Osteoblast (primary cell): ENCODE results near the gene CA7. TPM values are rescaled to one million over a fixed set of nuclear protein-coding genes. Genes with fewer than 3 reads are reported as not detected.

Experiments
- DNase-seq: peaks from one replicate; pipeline ENCODE4 v3.0.0; 2011; ENCODE audit warnings: low spot score, mixed read lengths; ENCODE audit not compliant: insufficient read length; ENCODE audit errors: missing footprints
- H2AFZ ChIP-seq: 2 replicates; pipeline ENCODE4 v1.6.0; 2011; ENCODE audit warnings: mild to moderate bottlenecking, low read length
- H3K27ac ChIP-seq: 2 replicates; pipeline ENCODE4 v1.5.1; 2011; ENCODE audit warnings: mild to moderate bottlenecking, low read depth, low read length, moderate library complexity
- H3K27me3 ChIP-seq: 2 replicates; pipeline ENCODE4 v1.6.0; 2012; ENCODE audit warnings: mild to moderate bottlenecking, control low read depth, inconsistent platforms, low read length, moderate library complexity; ENCODE audit not compliant: insufficient read depth
- H3K36me3 ChIP-seq: 2 replicates; pipeline ENCODE4 v1.5.1; 2011; ENCODE audit warnings: mild to moderate bottlenecking, low read length, control low read depth, moderate library complexity; ENCODE audit not compliant: insufficient read depth
- H3K4me1 ChIP-seq: 2 replicates; pipeline ENCODE4 v1.5.1; 2011; ENCODE audit warnings: mild to moderate bottlenecking, low read length, control low read depth, moderate library complexity; ENCODE audit not compliant: insufficient read depth
- H3K4me2 ChIP-seq: 2 replicates; pipeline ENCODE4 v1.6.0; 2011; ENCODE audit warnings: mild to moderate bottlenecking, low read length; ENCODE audit not compliant: insufficient read depth
- H3K4me3 ChIP-seq: fragments of 200-600 bp; sonication (generic); 3 replicates; pipeline ENCODE4 v1.5.1; 2012; ENCODE audit warnings: mild to moderate bottlenecking, low read length, inconsistent platforms; ENCODE audit not compliant: insufficient read depth
- H3K79me2 ChIP-seq: 2 replicates; pipeline ENCODE4 v1.6.0; 2012; ENCODE audit warnings: mild to moderate bottlenecking, low read length, control low read depth, inconsistent platforms; ENCODE audit not compliant: insufficient read depth
- H3K9me3 ChIP-seq: 2 replicates; pipeline ENCODE4 v1.5.1; 2011; ENCODE audit warnings: low read depth, low read length, control low read depth
- H4K20me1 ChIP-seq: 2 replicates; pipeline ENCODE4 v1.6.0; 2012; ENCODE audit warnings: mild to moderate bottlenecking, low read length, control low read depth; ENCODE audit not compliant: insufficient read depth
- total RNA-seq: library from RNA; depleted of rRNA; stranded (reverse); fragments of >200 nt; gene quantifications from 2 replicates; pipeline ENCODE4 v1.2.3, GENCODE V29; 2012
- TF ChIP-seq, protein P1 (sequence below): IDR thresholded peaks from 2 replicates; pipeline ENCODE4 v1.5.1; 2011; ENCODE audit warnings: mild to moderate bottlenecking, low read depth, low read length, moderate library complexity; ENCODE audit errors: extremely low read depth

CA7 gene
- total RNA-seq, 1 donor: not detected

DNA sequence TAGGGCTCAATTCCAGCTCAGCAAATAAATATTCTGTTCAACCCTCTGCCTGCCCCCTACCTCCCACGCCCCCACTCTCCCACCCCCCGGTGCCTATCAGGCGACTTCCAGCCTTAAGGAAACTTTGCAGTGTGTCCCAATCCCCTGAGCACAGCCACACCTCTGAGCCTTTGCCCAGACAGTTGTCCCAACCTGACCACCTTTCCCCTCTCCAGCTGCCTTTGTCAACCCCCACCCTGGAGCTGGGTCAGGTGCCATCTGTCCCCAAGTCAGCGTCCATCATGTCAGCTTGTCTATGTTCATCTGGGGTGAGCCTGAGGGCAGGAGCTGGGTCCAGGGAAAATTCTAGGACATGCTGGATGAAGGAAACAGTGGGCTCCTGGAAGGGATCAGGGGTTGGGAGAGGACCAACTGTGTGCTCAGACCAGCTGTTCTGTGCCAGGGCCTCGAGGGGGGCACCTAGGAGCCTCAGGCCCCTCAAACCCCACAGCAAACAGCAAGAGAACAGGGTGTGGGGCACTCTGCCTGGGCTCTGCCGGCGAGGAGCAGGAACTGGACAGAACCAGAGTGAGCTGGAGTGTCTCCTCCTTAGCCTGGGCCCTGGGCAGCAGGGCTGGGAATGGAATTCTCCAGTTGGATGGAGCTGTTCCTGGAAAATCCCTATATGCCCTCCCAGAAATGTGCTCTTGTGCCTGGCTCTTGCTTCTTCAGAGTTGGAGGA lies 56.7 kb downstream of the CA7 start:
- Histone ChIP-seq H3K36me3 (no peaks in the 10 kb centered on the region), H3K79me2 (no peaks in the 10 kb centered on the region), H3K4me1 (peaks cover 35% of the 10 kb centered on the region), H4K20me1 (no peaks in the 10 kb centered on the region), H3K4me3 (no peak overlapping the region), H2AFZ (peak overlapping the region; percentile 58), H3K9me3 (no peaks in the 10 kb centered on the region), H3K27ac (no peak overlapping the region), H3K4me2 (peak overlapping the region; percentile 40), H3K27me3 (no peaks in the 10 kb centered on the region)
- TF ChIP-seq, protein P1, sequence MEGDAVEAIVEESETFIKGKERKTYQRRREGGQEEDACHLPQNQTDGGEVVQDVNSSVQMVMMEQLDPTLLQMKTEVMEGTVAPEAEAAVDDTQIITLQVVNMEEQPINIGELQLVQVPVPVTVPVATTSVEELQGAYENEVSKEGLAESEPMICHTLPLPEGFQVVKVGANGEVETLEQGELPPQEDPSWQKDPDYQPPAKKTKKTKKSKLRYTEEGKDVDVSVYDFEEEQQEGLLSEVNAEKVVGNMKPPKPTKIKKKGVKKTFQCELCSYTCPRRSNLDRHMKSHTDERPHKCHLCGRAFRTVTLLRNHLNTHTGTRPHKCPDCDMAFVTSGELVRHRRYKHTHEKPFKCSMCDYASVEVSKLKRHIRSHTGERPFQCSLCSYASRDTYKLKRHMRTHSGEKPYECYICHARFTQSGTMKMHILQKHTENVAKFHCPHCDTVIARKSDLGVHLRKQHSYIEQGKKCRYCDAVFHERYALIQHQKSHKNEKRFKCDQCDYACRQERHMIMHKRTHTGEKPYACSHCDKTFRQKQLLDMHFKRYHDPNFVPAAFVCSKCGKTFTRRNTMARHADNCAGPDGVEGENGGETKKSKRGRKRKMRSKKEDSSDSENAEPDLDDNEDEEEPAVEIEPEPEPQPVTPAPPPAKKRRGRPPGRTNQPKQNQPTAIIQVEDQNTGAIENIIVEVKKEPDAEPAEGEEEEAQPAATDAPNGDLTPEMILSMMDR: no peak
- peak; percentile 65 for DNase-seq

DNA sequence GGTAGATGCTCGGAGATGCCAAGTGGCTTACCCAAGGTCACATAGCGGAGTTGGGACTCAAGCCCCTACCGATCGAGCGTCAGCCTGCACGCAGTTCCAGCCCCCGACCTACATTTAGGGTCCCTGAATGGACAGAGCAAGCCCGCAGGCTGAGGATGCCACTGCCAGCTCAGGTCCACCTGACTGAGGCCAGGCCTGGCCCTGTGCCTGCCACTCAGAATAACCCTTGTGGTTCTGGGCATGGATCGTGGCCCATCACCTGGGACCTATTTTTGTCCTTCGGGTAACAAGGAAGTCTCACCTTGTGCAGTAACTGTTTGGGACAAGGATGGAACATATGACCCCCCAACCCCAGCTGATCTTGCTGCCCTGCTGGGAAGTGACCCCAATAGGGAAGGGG lies 57.4 kb downstream of the CA7 start:
- Histone ChIP-seq H3K4me2 (no peak overlapping the region), H3K36me3 (no peaks in the 10 kb centered on the region), H3K27me3 (no peaks in the 10 kb centered on the region), H2AFZ (no peak overlapping the region), H3K4me1 (peaks cover 35% of the 10 kb centered on the region), H3K4me3 (no peak overlapping the region), H3K27ac (no peak overlapping the region), H3K79me2 (no peaks in the 10 kb centered on the region), H3K9me3 (no peaks in the 10 kb centered on the region), H4K20me1 (no peaks in the 10 kb centered on the region)
- peak; percentile 52 for DNase-seq
- TF ChIP-seq, protein P1: no peak

DNA sequence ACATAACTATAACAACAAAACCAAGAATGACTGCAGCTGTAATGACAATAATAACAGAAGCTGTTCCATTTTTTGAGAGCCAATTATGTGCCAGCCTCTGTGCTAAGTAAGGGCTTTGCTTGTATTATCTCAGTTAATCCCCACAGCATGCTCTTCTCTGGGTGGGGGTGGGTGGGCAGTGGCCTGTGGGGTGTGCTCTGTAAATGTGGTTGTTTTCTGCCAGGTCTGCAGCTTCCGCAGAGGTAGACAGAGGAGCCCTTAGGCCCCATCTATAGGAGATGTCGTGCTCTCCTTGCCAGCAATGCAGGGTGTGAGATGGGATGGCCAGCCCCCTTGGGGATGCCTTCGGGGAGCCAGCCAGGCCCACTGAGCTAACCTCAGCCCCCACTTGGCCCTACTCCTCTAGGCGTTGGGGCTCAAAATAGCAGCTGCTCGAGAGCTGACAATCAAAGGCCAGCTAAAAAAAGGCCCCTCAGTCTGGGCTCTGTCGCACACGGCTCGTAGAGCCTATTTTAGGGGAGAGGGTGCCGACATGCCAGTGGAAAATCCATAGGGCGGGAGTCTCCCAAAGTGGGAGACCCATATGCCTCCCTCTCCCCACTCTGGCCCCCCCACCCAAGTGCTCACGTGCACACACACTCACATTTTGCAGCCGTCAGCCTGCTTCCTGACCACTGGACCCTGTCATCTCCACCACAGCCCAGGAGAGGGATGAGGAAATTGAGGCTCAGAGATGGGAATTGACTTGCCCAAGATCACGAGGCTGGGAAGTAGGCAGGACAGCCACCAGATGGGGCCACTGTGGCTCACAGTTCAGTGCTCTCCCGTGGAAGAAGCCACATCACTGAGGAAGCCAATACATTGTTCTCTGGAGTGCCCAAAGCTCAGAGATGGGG lies 58.7 kb downstream of the CA7 start:
- TF ChIP-seq, protein P1: no peak
- H4K20me1 ChIP-seq: no peaks in the 10 kb centered on the region
- no peak overlapping the region for H3K4me2 ChIP-seq
- H3K27ac ChIP-seq: no peak overlapping the region
- H3K4me3 ChIP-seq: no peak overlapping the region
- H3K27me3 ChIP-seq: peaks cover 6% of the 10 kb centered on the region
- no peaks in the 10 kb centered on the region for H3K36me3 ChIP-seq
- H3K4me1 ChIP-seq: peaks cover 35% of the 10 kb centered on the region
- H2AFZ ChIP-seq: no peak overlapping the region
- no peaks in the 10 kb centered on the region for H3K9me3 ChIP-seq
- no peaks in the 10 kb centered on the region for H3K79me2 ChIP-seq
- DNase-seq: peak; percentile 79

Other genes starting within 250 kb of the CA7 start
- gene CMTM3, start 239.7 kb upstream of the CA7 start, total RNA-seq: 24.6 and 29.8 TPM in 2 replicates
- gene CMTM4, start 147.7 kb upstream of the CA7 start, total RNA-seq: 42.7 and 52.5 TPM in 2 replicates
- 157 and 183 TPM in 2 replicates for gene DYNC1LI2, start 92.8 kb upstream of the CA7 start, total RNA-seq
- 0.29 and 0.36 TPM in 2 replicates for gene TERB1, start 42.8 kb upstream of the CA7 start, total RNA-seq
- 73.5 and 84.6 TPM in 2 replicates for gene NAE1, start 13.4 kb upstream of the CA7 start, total RNA-seq
- 11.5 and 13.8 TPM in 2 replicates for gene PDP2, start 36.1 kb downstream of the CA7 start, total RNA-seq
- gene CDH16, start 74.5 kb downstream of the CA7 start, total RNA-seq: not detected in 2 replicates
- gene RRAD, start 81.1 kb downstream of the CA7 start, total RNA-seq: 3.2 and 4.3 TPM in 2 replicates
- 90.8 and 97.4 TPM in 2 replicates for gene CIAO2B, start 90.0 kb downstream of the CA7 start, total RNA-seq
- gene CES2, start 91.1 kb downstream of the CA7 start, total RNA-seq: 38.6 and 42.3 TPM in 2 replicates
- 0.29 TPM in 1 of 2 replicates, not detected in the other for gene CES3, start 116.9 kb downstream of the CA7 start, total RNA-seq
- 1.5 and 1.8 TPM in 2 replicates for gene CES4A, start 144.2 kb downstream of the CA7 start, total RNA-seq
- gene CBFB, start 184.7 kb downstream of the CA7 start, total RNA-seq: 61.3 and 63.0 TPM in 2 replicates